HG03457 (cell line): Measurements from ENCODE around the gene ANO9.
"Not testable (repeated sequence)": the region's sequence is repeated elsewhere in the genome, so short reads cannot be mapped to it uniquely, and the experiment has no call there.

ENCODE experiments used
- ATAC-seq: cut with Tn5 transposase; IDR thresholded peaks from one replicate; pipeline ENCODE4 v1.9.1; 2021; ENCODE audit warnings: moderate number of reproducible peaks; ENCODE audit not compliant: unreplicated experiment

The ANO9 gene

DNA sequence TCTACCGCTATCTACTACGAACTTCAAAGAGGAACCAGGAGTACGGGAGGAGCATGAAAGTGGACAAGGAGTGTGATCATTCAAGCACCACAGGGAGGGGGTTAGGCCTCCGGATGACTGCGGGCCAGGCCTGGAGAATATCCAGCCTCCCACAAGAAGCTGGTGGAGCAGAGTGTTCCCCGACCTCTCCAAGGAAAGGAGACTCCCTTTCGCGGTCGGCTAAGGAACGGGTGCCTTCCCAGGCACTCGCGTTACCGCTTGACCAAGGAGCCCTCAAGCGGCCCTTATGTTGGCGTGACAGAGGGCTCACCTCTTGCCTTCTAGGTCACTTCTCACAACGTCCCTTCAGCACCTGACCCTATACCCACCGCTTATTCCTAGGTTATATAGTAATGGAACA lies 52.4 kb downstream of the ANO9 start:
- not testable (repeated sequence) for ATAC-seq

DNA sequence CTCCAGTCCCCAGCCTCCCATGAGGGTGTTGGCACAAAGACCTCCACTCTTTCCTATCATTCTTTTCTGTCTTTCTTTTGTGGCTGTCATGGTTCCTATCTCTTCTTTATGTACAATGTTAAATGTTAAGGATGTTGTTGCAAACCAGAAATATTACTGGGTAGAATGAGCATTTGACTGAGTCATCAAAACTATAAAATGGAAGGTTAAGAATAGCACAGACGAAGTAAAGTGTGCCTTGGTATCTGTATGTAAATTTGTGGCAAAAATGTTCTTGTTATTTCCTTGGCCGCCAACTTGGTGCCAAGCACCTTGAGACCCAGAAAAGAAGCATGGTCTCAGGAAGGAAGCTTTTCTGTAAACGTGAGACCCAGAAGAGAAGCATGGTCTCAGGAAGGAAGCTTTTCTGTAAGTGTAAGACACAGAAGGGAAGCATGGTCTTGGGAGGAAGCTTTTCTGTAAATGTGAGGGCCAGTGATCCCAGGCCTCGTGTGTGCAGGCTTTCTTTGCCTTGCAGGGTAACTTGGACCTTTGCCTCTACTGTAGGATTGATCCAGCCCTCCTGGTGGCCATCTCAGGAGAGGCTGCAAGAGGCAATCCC lies 54.5 kb downstream of the ANO9 start:
- no peak for ATAC-seq

DNA sequence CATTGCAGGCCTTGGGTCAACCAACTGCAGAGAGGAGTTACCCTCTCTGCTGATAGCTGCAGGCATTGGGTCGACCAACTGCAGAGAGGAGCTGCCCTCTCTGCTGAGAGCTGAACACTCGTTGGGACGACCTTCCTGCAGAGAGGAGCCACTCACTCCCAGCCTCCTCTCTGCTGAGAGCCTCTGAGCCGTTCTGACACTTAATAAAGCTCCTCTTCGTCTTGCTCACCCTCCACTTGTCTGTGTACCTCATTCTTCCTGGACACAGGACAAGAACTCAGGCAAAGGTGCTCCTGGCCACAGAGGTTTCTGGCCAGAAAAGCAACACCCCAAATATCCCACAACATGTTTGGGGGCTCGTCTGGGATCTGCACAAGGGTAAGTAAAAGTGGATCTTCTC lies 55.3 kb downstream of the ANO9 start:
- no peak for ATAC-seq

DNA sequence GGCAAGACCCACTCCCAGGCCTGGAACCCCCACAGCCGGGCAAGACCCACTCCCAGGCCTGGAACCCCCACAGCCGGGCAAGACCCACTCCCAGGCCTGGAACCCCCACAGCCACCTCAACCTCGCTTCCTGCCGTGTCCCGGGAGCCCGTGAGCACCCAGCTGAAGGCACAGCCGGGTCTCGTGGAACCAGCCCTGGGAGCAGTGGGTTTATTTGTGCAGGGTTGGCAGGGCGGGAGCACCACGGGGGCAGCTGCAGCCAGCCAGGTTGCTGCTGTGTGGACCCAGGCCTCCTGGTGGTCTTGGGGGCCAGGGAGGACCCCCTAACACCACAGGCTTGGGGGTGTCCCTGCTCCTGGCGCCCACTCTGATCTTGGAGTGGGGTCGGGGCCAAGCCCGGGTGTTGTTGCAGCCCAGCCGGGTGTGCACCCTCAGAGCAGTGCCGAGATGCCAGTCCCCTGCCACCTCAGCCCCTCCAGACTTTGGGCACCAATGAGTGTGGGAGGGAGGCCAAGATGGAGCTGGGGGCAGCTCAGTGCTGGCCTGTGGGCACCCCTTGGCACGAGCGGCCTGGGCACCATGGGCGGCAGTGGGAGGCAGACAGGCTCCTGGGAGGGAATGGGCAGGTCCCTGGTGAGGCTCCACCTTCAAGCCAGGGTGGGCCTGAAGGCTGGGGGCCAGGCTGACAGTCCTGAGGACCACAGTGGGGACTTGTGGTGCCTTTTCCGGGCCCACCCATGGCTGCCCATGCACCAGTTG lies 56.0 kb downstream of the ANO9 start:
- ATAC-seq = no peak

DNA sequence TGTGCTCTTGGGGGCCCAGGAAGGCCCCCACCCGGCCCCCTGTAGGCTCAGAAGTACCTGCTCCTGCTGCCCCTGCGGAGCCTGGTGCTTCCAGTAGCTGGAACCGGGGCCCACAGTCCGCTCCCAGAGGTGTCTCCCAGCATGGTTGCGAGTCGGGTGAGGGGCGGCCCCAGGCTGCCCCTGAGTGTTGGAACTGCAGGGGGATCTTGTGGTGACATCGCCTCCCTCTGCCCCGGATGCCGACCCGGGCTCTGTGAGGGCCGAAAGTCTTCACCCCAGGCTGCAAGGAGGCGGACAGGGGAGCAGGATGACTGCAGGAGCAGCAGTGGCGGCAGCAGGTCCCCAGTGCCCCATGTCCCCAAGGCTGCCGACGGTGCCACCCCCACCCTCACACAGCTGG lies 57.3 kb downstream of the ANO9 start:
- ATAC-seq = no peak

DNA sequence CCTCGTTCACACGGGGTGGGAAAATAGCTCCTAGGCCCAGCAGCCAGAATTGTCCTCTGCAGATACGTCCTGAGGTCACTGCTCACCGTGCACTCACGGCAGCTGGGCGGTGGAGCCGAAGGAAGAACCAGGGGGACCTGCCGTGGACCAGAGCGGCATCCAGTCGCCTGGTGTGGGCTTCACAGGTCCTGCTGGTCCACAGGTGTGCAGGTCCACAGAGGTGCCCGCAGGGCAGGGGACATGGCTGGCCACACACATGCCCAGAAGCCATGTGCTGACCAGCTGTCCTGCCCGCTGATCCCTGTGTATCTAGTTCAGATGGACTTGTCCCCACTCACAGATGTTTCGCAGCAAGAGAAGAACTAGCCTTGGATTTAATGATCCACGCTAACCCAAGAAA lies 58.4 kb downstream of the ANO9 start:
- no peak for ATAC-seq

DNA sequence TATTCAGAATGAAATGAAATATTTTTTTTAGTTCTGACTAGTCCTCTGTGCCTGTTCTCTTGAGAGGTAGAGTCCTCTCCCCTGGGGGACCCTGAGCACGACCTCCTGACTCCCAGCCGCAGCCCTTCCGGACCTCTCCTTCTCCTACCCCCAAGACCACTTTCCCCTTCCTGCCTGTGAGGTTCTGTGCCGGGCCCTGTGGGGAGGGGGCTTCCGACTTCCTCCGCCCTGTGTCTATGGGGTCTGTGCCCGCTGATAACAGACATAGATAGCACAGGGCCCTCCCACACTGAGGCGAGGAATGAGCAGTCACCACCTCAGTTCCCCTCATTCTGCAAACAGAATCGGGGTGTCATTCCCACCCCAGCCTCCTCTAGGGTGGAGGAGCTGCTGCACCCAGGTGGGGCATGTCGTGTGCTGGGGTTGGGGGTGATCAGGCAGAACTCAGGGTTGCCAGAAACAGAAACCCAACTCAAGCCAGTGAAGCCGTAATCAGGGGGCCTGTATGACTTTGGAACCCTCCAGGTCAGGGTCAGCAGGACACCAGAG lies 59.7 kb downstream of the ANO9 start:
- ATAC-seq = no peak

DNA sequence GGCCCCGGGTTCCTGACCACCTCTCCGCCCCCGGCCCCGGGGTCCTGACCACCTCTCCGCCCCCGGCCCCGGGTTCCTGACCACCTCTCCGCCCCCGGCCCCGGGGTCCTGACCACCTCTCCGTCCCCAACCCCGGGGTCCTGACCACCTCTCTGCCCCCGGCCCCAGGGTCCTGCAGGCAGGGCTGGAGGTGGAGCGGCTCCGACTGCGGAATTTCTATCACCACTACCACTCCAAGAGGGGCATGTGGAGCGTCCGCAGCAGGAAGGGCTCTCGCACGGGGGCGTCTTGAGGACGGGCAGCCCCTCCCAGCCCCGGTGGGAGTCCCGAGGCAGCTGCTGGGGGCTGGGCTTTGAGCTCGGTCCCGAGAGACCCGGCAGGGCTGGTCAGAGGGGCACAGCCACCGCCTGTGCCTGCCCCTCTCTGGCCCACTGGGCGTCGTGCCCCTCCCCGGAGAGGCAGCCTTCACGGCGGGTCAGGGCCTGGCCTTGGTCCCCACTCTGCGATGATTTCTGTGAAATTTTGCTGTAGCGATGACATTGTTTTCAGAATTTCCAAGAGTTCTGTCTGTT lies 60.2 kb downstream of the ANO9 start:
- ATAC-seq = no peak

DNA sequence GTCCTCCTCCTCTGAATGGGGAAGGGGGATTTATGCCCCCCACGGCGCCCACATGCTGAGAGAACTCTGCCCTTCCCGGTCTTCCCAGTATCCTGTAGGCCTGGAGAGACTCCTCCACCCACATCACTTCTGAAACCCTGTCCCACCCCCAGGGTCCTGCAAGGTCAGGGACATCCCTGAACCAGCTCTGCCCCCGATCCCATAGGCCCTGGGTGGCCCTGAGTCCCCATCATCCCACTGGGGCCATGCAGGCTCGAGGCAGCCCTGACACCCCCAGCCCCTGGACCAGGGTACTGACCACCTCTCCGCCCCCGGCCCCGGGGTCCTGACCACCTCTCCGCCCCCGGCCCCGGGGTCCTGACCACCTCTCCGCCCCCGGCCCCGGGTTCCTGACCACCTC lies 60.8 kb downstream of the ANO9 start:
- no peak for ATAC-seq

DNA sequence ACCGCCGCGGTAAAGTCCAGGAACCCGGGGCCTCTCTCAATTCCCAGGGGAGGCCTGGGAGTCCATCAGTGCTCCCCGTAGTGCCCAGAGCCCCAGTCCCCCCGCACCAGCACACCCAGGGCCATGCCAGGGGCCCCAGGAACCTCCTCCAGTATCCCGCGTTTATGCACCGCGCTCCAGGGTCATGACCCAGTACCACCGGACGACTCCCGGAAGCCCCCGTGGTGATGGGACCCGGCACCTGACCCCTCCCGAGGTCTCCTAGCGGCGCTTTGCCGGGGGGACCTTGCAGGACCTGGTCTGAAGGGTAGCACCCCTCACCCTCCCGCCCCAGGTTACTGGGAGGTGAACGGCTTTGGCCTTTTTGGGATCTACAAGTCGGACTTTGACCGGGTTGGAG lies 61.3 kb downstream of the ANO9 start:
- no peak for ATAC-seq

DNA sequence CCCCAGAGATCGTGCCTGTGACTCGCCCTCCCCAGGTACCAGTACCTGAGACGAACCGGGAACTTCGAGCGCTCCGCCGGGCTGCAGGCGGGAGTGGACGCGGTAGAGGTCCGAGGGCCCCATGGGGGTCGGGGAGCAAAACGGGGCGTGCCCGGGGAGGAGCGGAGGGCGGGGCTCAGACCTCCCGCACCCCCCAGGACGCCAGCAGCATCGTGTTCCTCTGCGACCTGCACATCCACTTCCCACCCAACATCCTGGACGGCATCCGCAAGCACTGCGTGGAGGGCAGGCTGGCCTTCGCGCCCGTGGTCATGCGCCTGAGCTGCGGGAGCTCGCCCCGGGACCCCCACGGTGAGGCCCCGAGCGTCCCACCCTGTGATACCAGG lies 61.7 kb downstream of the ANO9 start:
- no peak for ATAC-seq

DNA sequence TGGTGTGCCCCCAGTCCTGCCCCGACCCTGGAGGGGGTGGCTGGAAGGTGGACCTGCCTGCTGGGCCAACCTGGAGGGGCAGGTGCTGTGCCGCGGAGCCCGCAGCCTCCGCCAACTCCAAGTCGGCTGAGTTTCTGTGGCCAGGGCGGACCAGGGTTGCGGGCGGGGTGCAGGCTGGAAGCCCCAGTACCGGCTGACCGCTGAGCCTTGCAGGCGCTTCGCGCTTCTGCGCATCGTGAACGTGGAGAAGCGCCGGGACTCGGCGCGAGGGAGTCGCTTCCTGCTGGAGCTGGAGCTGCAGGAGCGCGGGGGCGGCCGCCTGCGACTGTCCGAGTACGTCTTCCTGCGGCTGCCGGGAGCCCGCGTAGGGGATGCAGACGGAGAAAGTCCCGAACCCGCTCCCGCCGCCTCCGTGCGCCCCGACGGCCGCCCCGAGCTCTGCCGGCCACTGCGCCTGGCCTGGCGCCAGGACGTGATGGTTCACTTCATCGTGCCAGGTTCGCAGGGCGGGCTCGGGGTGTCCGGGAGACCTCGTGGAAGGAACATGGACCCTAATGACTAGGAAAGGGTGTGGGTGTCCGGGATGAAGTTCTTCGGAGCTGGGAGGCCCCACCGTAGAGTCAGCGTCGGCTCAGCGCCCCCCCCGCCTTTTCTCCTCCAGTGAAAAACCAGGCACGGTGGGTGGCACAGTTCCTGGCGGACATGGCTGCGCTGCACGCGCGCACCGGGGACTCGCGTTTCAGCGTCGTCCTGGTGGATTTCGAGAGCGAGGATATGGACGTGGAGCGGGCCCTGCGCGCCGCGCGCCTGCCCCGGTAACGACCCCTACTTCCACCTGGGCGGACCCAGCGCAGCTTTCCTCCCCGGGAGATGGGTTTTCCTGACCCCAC lies 62.4 kb downstream of the ANO9 start:
- no peak for ATAC-seq

DNA sequence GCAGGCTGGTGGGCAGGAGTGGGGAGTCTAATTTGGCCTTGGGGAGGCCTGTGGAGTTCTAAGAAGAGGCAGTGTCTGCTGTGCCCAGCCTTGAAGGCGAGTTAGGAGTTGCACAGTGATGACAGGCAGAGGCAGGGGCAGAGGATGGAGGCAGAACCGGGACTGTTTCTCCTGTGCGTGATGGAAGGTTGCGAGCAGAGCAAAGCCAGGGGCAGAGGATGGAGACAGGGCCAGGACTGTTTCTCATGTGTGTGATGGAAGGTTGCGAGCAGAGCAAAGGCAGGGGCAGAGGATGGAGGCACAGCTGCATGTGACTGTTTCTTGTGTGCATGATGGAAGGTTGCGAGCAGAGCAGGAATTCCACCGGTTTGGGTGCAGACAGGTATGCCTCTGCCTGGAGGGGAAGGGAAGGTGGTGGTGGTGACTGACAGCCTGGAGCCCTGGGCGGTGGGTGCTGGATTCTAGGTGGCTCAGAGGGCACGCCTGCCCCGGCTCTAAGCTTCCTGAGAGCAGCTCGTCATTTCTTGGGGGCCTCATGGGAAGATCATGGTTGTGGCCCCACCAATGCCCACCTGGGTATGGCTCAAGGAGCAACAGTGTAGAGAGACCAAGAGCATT lies 63.8 kb downstream of the ANO9 start:
- ATAC-seq = no peak

DNA sequence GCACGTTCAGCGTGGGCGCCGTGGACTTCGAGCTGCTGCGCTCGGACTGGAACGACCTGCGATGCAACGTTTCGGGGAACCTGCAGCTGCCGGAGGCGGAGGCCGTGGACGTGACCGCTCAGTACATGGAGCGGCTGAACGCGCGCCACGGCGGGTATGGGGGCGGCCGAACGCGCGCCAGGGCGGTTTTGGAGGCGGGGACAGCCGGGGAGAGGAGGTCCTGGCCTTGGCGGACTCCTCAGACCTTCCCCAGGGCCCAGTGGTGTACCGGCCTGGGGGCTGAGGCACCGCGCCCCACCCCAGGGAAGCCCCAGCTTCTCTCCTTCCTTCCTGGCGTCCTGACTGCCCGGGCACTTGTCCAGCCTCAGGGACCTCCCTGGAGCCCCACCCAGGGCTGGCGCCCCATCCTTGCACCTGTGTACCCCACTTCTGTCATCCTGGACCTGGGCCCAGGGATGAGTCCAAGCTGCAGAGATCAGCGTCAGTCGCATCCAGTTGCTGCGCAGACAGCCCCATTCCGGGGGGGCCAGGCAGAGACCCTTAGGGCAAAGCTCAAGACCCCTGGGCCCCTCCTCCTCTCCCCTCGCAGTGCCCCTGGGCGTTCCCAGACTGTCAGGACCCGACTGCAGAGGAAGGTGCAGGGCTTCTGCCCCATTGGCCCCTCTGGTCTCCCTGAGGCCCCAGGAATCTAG lies 64.5 kb downstream of the ANO9 start:
- no peak for ATAC-seq

DNA sequence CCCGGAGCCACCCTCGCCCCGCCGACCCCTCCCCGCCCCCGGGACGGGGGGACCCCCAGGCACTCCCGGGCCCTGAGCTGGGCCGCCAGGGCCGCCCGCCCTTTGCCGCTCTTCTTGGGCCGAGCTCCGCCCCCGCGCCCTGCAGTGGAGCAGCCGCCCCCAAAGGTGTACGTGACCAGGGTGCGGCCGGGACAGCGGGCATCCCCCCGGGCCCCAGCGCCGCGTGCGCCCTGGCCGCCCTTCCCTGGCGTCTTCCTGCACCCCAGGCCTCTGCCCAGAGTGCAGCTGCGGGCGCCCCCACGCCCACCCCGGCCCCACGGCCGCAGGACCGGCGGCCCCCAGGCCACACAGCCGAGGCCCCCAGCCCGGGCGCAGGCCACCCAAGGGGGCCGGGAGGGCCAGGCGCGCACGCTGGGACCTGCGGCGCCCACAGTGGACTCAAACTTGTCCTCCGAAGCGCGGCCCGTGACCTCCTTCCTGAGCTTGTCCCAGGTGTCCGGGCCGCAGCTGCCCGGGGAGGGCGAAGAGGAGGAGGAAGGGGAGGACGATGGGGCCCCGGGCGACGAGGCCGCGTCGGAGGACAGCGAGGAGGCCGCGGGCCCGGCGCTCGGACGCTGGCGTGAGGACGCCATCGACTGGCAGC lies 65.2 kb downstream of the ANO9 start:
- no peak for ATAC-seq

DNA sequence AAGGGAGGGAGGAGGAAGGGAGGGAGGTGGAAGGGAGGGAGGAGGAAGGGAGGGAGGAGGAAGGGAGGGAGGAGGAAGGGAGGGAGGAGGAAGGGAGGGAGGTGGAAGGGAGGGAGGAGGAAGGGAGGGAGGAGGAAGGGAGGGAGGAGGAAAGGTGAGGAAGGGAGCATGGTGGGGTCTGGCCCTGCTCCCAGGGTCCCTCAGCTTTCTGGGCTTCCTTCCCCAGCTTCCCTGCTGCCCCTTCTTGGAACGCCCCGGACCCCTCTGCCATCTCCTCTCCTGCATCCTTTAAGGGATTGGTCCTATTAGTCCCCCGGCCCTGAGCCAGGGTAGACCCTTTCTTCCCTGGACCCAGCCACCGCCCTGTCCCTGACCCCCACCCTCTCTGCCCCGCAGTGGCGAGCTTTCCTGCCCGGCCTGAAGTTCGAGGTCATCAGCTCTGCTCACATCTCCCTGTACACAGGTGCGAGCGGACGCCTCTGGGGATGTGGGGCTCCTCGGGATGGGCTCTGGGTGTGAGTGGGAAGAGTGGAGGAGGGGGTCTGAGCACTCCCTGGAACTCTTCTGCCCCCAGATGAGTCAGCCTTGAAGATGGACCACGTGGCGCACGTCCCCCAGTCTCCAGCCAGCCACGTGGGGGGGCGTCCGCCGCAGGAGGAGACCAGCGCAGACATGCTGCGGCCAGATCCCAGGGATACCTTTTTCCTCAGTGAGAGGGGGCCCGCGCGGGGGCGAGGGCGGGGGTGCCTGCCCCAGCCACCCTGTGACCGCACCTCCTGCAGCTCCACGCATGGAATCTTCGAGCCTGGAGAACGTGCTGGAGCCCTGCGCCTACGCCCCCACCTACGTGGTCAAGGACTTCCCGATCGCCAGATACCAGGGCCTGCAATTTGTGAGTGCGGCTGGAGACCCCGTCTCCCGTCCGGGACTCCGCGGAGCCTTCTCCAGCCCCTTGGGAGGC lies 66.5 kb downstream of the ANO9 start:
- no peak for ATAC-seq

DNA sequence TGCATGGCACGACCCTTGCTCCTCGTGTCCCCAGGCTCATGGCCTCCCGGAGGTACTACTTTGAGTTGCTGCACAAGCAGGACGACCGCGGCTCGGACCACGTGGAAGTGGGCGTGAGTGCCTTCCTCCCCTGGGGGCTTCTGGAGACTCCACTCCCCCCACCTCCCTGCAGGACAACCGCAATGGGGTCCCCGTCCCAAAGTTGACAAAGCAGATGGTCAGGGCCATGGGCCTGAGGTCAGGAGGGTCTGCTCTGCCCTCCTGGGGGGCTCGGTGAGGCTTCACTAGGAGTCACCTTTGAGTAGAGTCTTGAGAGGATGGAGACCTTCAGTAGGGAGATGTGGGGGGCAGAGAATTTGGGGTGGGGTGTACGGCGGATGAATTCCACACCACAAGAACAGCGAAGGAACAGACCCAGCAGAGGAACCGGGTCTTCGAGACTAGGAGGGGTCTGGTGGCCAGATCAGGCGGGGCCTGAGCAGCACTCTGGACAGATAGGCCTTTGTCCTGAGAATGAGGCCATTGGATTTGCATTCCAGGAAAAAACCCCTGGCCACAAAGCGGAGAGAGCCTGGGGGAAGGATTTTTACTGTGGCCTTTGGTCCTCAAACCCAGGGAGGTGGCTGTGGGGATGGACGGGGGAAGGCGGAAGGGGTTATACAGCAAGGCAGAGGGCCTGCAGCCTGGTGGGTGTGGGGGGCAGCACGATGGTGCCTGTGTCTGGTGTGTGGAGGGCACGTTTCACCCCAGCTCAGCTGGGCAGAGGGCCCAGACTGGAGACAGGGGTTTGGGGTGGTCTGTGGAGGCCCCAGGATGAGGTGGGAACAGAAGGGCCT lies 67.9 kb downstream of the ANO9 start:
- ATAC-seq = no peak
